Activated CD4-positive, alpha-beta T cell treated with anti-CD3 and anti-CD28 coated beads, Interleukin-2, amount 50 U/mL, for 1 hour (primary cell): Measurements from ENCODE around the gene TRIM40.
"Not testable (repeated sequence)": the region's sequence is repeated elsewhere in the genome, so short reads cannot be mapped to it uniquely, and the experiment has no call there.

Source experiments
- DNase-seq: peaks from one replicate; pipeline ENCODE4 v3.0.0-alpha.2; 2020

TRIM40 gene

GRCh38 chr6:30113841-30114240, 22.1 kb upstream of the TRIM40 start:
- DNase-seq = no peak

GRCh38 chr6:30116724-30117123, 19.2 kb upstream of the TRIM40 start:
- DNase-seq = no peak

- not testable (repeated sequence) for DNase-seq
Measured at GRCh38 chr6:30118691-30119090, 17.2 kb upstream of the TRIM40 start.

GRCh38 chr6:30121446-30122366, 14.2 kb upstream of the TRIM40 start:
- DNase-seq = no peak

- no peak for DNase-seq
Measured at GRCh38 chr6:30122515-30122914, 13.4 kb upstream of the TRIM40 start.

GRCh38 chr6:30127238-30128093, 8.5 kb upstream of the TRIM40 start:
- DNase-seq = no peak

- DNase-seq = no peak
Measured at GRCh38 chr6:30129265-30130178, 6.4 kb upstream of the TRIM40 start.

GRCh38 chr6:30130179-30130679, 5.7 kb upstream of the TRIM40 start:
- no peak for DNase-seq

- DNase-seq = peak; percentile 53
Measured at GRCh38 chr6:30130887-30131862, 4.8 kb upstream of the TRIM40 start.

- no peak for DNase-seq
Measured at GRCh38 chr6:30131947-30132497, 3.9 kb upstream of the TRIM40 start.

GRCh38 chr6:30135147-30135546, 793 bp upstream of the TRIM40 start:
- no peak for DNase-seq

- DNase-seq = no peak
Measured at GRCh38 chr6:30136570-30137286, 788 bp downstream of the TRIM40 start.

GRCh38 chr6:30140240-30140639, 4.3 kb downstream of the TRIM40 start:
- not testable (repeated sequence) for DNase-seq

- DNase-seq = no peak
Measured at GRCh38 chr6:30142665-30143064, 6.7 kb downstream of the TRIM40 start.

- DNase-seq = no peak
Measured at GRCh38 chr6:30143780-30144179, 7.8 kb downstream of the TRIM40 start.

GRCh38 chr6:30144811-30145210, 8.9 kb downstream of the TRIM40 start:
- DNase-seq = no peak

- DNase-seq = no peak
Measured at GRCh38 chr6:30145818-30146217, 9.9 kb downstream of the TRIM40 start.

GRCh38 chr6:30147096-30147495, 11.2 kb downstream of the TRIM40 start:
- DNase-seq = no peak

GRCh38 chr6:30149234-30149633, 13.3 kb downstream of the TRIM40 start:
- no peak for DNase-seq

- DNase-seq = no peak
Measured at GRCh38 chr6:30149858-30150550, 14.1 kb downstream of the TRIM40 start.
